Gastrocnemius medialis (tissue), 4 donors: ENCODE measurements around the gene CDK14.

Experiments used
- POLR2A ChIP-seq, 2 donors: fragments of 450-650 bp; IDR thresholded peaks; one replicate each; pipeline ENCODE4 v1.6.1; 2017; ENCODE audit warnings: antibody characterized with exemption in 2 of 2, mild to moderate bottlenecking in 2 of 2, moderate library complexity in 2 of 2
- TF ChIP-seq, protein P1 (sequence below), 5 experiments: fragments of 450-650 bp in 3 of 5; fragments of 200-600 bp in 2 of 5; sonication (generic) in 2 of 5; IDR thresholded peaks in 4 of 5; conservative IDR thresholded peaks in 1 of 5; 1 replicate in 4 of 5; 2 replicates in 1 of 5; pipeline ENCODE4 v1.5.1; 2016 to 2019; ENCODE audit warnings: antibody characterized with exemption in 5 of 5, mild to moderate bottlenecking in 3 of 5, moderate library complexity in 3 of 5

- TF ChIP-seq, protein P1, sequence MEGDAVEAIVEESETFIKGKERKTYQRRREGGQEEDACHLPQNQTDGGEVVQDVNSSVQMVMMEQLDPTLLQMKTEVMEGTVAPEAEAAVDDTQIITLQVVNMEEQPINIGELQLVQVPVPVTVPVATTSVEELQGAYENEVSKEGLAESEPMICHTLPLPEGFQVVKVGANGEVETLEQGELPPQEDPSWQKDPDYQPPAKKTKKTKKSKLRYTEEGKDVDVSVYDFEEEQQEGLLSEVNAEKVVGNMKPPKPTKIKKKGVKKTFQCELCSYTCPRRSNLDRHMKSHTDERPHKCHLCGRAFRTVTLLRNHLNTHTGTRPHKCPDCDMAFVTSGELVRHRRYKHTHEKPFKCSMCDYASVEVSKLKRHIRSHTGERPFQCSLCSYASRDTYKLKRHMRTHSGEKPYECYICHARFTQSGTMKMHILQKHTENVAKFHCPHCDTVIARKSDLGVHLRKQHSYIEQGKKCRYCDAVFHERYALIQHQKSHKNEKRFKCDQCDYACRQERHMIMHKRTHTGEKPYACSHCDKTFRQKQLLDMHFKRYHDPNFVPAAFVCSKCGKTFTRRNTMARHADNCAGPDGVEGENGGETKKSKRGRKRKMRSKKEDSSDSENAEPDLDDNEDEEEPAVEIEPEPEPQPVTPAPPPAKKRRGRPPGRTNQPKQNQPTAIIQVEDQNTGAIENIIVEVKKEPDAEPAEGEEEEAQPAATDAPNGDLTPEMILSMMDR (IDR thresholded peaks at IDR 0.05 in 4 of 5, conservative IDR thresholded peaks at IDR 0.05 in 1 of 5) = no peak
- no peak for TF ChIP-seq POLR2A (IDR thresholded peaks at IDR 0.05)
These were observed 64.7 kb downstream of the CDK14 start for GRCh38 chr7:90660819-90661218.
